ENCODE results near the gene FLT3.

- TF ChIP-seq CTCF (IDR thresholded peaks at IDR 0.05) (no peak), POLR2A (IDR thresholded peaks at IDR 0.05) (no peak), POLR2AphosphoS5 (IDR thresholded peaks at IDR 0.05) (no peak)
Measured at GRCh38 chr13:28131646-28132045, 31.3 kb upstream of the FLT3 start.
